Measurements from ENCODE around the gene FGF8.
A peak's percentile ranks its signal among the peaks of the same experiment; 100 is the strongest.

FGF8 gene

DNA sequence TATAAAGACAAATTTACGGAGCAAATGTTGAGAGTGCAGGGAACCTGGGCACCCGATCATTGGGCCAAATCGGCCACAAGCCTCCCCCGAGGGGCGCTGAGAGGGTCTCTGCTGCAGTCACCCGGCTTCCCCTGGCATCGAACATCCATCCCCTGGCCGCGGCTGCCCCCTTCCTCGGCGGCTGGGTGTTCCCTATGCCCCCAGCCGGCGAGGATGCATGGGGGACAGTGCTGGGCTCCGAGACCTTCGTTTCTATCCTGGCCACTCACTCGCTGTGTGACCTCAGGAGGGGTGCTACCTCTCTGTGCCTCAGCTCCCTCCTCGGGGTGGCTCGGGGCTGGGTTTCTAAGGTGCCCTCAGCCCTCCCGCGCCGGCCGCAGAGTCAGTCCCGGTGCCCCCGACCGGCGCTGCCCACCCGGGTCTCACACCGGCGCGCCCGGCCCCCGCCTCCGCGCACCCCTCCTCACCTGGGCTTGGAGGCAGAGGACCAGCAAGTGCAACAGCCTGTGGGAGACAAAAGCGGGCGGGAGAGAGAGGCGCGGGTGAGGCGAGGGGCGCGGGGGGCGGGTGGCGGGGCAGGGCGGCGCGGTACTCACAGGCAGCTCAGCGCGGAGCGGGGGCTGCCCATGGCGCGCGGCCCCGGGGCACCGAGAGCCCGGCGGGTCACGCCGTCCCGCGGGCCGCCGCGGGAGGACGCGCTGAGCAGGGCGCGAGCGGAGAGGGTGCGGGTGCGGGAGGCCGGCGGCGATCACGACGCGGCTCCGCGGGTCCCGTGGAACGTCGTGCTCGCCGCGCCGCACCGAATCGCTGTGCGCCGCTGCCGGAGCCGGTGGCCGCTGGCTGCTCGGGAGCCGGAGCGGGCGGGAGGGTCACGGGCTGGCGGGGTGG is at the start of gene FGF8:
Gene FGF8 (minus strand): TSS at position 842 of the 888 bp plus-strand sequence. CDS start 214 bp downstream, at position 628.
- no peak for TF ChIP-seq CTCF (conservative IDR thresholded peaks at IDR 0.05; ENCODE audit: low read depth, low read length)
- Histone ChIP-seq H3K9ac (no peak within 1 kb of the TSS), H3K4me3 (IDR thresholded peaks at IDR 0.05; ENCODE audit: insufficient read depth, low read depth, low read length) (no peak within 1 kb of the TSS), H3K4me2 (no peak within 1 kb of the TSS), H2AFZ (ENCODE audit: low read depth) (no peak within 1 kb of the TSS), H3K36me3 (ENCODE audit: insufficient read depth) (no peaks in the 10 kb centered on the region), H3K79me2 (ENCODE audit: insufficient read depth, low read depth) (no peaks in the 10 kb centered on the region), H3K27ac (no peak within 1 kb of the TSS), H4K20me1 (ENCODE audit: insufficient read depth) (no peaks in the 10 kb centered on the region), H3K4me1 (ENCODE audit: low read depth, poor library complexity, severe bottlenecking) (peaks cover 5% of the 10 kb centered on the region), H3K27me3 (ENCODE audit: insufficient read depth, low read depth) (peaks cover 22% of the 10 kb centered on the region)

GRCh38 chr10:101824736-101825135 is 48.8 kb upstream of the FGF8 start:
- no peak for TF ChIP-seq CTCF (conservative IDR thresholded peaks at IDR 0.05; ENCODE audit: low read depth, low read length)

DNA sequence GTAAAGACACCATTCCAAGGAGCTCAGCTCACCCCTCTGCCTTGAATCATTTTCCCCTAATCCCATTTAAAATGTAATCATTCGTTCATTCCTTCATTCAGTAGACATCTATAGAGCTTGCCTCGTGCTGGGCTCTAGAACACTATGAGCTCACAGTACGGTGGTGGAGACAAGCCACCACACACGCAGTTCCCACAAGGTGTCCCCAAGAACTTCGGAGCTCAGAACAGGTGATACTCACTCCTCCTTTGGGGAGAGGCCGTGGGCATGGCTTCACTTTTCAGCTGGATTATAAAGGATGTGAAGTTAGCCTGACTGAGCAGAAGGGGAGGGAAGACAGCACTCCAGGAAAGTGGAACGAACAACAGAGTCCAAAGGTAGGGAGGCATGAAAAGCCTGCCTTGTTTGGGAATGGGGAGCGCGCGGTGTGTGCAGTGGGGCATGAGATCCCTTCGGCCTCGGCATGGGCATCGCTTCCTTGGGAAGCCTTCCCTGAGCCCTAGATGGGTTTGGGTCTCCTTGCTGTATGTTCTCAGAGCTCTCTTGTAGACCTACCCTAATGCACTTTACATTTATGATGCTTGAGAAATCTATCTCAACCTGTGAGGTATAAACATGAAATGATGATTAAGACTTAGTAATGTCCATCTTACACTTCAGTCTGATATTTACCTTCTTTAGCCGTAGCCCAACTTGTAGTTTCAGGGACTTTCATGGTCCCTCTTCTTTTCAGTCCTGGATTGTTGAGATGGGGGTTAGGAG is 43.1 kb upstream of the FGF8 start:
- Histone ChIP-seq H3K27ac (peak overlapping the region; percentile 80), H3K4me1 (ENCODE audit: low read depth, poor library complexity, severe bottlenecking) (peaks cover 21% of the 10 kb centered on the region), H3K9ac (peak overlapping the region; percentile 91), H4K20me1 (ENCODE audit: insufficient read depth) (peaks cover 27% of the 10 kb centered on the region), H2AFZ (ENCODE audit: low read depth) (peak overlapping the region; percentile 71), H3K27me3 (ENCODE audit: insufficient read depth, low read depth) (no peaks in the 10 kb centered on the region), H3K36me3 (ENCODE audit: insufficient read depth) (no peaks in the 10 kb centered on the region), H3K79me2 (ENCODE audit: insufficient read depth, low read depth) (peaks cover 47% of the 10 kb centered on the region), H3K4me3 (IDR thresholded peaks at IDR 0.05; ENCODE audit: insufficient read depth, low read depth, low read length) (no peak overlapping the region), H3K4me2 (peak overlapping the region; percentile 81)
- no peak for TF ChIP-seq CTCF (conservative IDR thresholded peaks at IDR 0.05; ENCODE audit: low read depth, low read length)

More at GRCh38 chr10:101824736-101825135, 48.8 kb upstream of the FGF8 start:
- H3K4me1 ChIP-seq (ENCODE audit: low read depth, poor library complexity, severe bottlenecking) = peaks cover 2% of the 10 kb centered on the region
- no peaks in the 10 kb centered on the region for H3K27me3 ChIP-seq (ENCODE audit: insufficient read depth, low read depth)
- H3K27ac ChIP-seq = no peak overlapping the region
- H3K36me3 ChIP-seq (ENCODE audit: insufficient read depth) = no peaks in the 10 kb centered on the region
- no peaks in the 10 kb centered on the region for H4K20me1 ChIP-seq (ENCODE audit: insufficient read depth)
- H3K4me2 ChIP-seq = no peak overlapping the region
- no peak overlapping the region for H3K4me3 ChIP-seq (IDR thresholded peaks at IDR 0.05; ENCODE audit: insufficient read depth, low read depth, low read length)
- H3K9ac ChIP-seq = no peak overlapping the region
- H3K79me2 ChIP-seq (ENCODE audit: insufficient read depth, low read depth) = 0 out of 2 replicates have a peak, but pooled peaks cover 2% of the 10 kb centered on the region
- H2AFZ ChIP-seq (ENCODE audit: low read depth) = no peak overlapping the region

DNA sequence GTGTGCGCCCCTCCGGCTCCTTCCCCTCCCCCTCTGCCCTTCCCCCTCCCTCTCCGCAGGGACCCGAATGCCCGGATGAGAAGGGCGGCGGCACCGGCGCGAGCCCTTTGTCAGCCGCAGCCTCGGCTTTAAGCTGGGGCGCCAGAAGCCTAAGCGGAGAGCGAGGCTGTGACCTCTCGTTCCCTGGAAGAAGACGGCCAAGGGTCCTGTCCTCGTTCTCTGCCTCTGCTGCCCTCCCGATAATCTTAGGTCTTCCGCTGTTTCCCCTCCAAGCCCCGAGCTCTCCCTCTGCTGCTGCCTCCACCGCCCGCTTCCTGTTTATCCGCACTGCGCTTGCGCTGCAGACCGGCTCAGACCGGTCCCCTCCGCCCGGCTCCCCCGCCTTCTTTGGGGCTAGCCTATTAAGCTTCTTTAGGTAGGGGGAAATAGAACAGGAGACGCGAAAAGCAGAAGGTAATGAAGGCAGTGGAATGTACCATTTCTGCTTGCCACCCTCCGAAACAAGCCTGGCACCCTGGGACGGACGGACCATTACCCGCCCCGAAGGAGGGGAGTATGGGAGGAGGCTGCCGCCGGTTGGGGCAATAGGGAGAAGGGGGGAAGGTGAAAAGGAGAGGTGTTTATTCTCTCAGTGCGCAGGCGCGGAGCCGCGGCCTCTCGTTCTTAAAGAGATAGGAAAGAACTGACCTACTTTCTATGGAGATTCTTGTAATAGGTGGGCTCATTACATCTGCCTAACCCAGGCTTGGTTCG is 42.4 kb upstream of the FGF8 start, which contains the start of gene OGA:
Gene OGA (minus strand): TSS at position 326 of the 753 bp plus-strand sequence. CDS start 422 bp downstream, outside the sequence.
- peak within 1 kb of the TSS; percentile 71 for H2AFZ ChIP-seq (ENCODE audit: low read depth)
- TF ChIP-seq CTCF (conservative IDR thresholded peaks at IDR 0.05; ENCODE audit: low read depth, low read length) = no peak
- H3K27me3 ChIP-seq (ENCODE audit: insufficient read depth, low read depth) = no peaks in the 10 kb centered on the region
- no peaks in the 10 kb centered on the region for H3K36me3 ChIP-seq (ENCODE audit: insufficient read depth)
- H3K4me3 ChIP-seq (IDR thresholded peaks at IDR 0.05; ENCODE audit: insufficient read depth, low read depth, low read length) = no peak within 1 kb of the TSS
- H4K20me1 ChIP-seq (ENCODE audit: insufficient read depth) = peaks cover 34% of the 10 kb centered on the region
- H3K9ac ChIP-seq = peak within 1 kb of the TSS; percentile 91
- peak within 1 kb of the TSS; percentile 80 for H3K27ac ChIP-seq
- H3K79me2 ChIP-seq (ENCODE audit: insufficient read depth, low read depth) = peaks cover 54% of the 10 kb centered on the region
- H3K4me1 ChIP-seq (ENCODE audit: low read depth, poor library complexity, severe bottlenecking) = peaks cover 28% of the 10 kb centered on the region
- peak within 1 kb of the TSS; percentile 91 for H3K4me2 ChIP-seq

All from KMS-11 (cell line).